Liver (tissue), 9 donors: ENCODE data around the gene KRTAP4-12. TPM values are rescaled to one million over a fixed set of nuclear protein-coding genes. Genes with fewer than 3 reads are reported as not detected.
"Not testable (repeated sequence)": the region's sequence is repeated elsewhere in the genome, so short reads cannot be mapped to it uniquely, and the experiment has no call there.

Source experiments
- DNase-seq: peaks from one replicate; pipeline ENCODE4 v3.0.0-alpha.2; 2017; ENCODE audit warnings: low spot score
- H3K27ac ChIP-seq, 2 donors: one replicate each; pipeline ENCODE4 v1.7.0; 2013; ENCODE audit warnings: inconsistent platforms in 2 of 2, low read length in 2 of 2, control low read depth in 1 of 2, low read depth in 1 of 2, mild to moderate bottlenecking in 1 of 2
- H3K27me3 ChIP-seq, 4 donors: one replicate each; pipeline versions ENCODE4 v1.6.1 to v1.7.0; 2013; ENCODE audit warnings: low read length in 3 of 4, inconsistent platforms in 1 of 4, mild to moderate bottlenecking in 1 of 4, moderate library complexity in 1 of 4; ENCODE audit not compliant: control insufficient read depth in 4 of 4, insufficient read depth in 4 of 4
- H3K36me3 ChIP-seq, 4 donors: one replicate each; pipeline versions ENCODE4 v1.6.1 to v1.7.0; 2013; ENCODE audit warnings: low read length in 3 of 4, mild to moderate bottlenecking in 3 of 4, low read depth in 1 of 4, moderate library complexity in 1 of 4; ENCODE audit not compliant: control insufficient read depth in 4 of 4, insufficient read depth in 3 of 4
- H3K4me1 ChIP-seq, 4 donors: one replicate each; pipeline versions ENCODE4 v1.6.1 to v1.7.0; 2013; ENCODE audit warnings: low read length in 3 of 4, mild to moderate bottlenecking in 3 of 4, moderate library complexity in 1 of 4; ENCODE audit not compliant: control insufficient read depth in 4 of 4, insufficient read depth in 4 of 4
- H3K4me3 ChIP-seq, 3 donors: one replicate each; pipeline versions ENCODE4 v1.6.1 to v1.7.0; 2013; ENCODE audit warnings: low read length in 3 of 3, control low read depth in 1 of 3, low read depth in 1 of 3, mild to moderate bottlenecking in 1 of 3
- H3K9ac ChIP-seq, 2 donors: one replicate each; pipeline ENCODE4 v1.7.0; 2013; ENCODE audit warnings: low read length in 2 of 2, mild to moderate bottlenecking in 2 of 2, moderate library complexity in 2 of 2, control low read depth in 1 of 2, low read depth in 1 of 2
- H3K9me3 ChIP-seq, 4 donors: one replicate each; pipeline versions ENCODE4 v1.6.1 to v1.7.0; 2013; ENCODE audit warnings: low read length in 3 of 4; ENCODE audit not compliant: control insufficient read depth in 4 of 4
- CTCF ChIP-seq: fragments of 150-350 bp; IDR thresholded peaks from 2 replicates; pipeline ENCODE4 v1.5.1; 2017; ENCODE audit warnings: improper control_type of control experiment, low read depth, low read length; ENCODE audit not compliant: missing input control
- EGR1 ChIP-seq, 2 donors: IDR thresholded peaks; 2 replicates each; pipeline ENCODE4 v1.6.1; 2016 to 2018; ENCODE audit warnings: antibody characterized with exemption in 2 of 2, low read depth in 2 of 2
- FOXA1 ChIP-seq: IDR thresholded peaks from 2 replicates; pipeline ENCODE4 v1.6.1; 2016; ENCODE audit warnings: antibody characterized with exemption
- GABPA ChIP-seq, 2 donors: IDR thresholded peaks in 1 of 2; conservative IDR thresholded peaks in 1 of 2; 2 replicates each; pipeline ENCODE4 v1.6.1; 2016; ENCODE audit warnings: antibody characterized with exemption in 2 of 2, mild to moderate bottlenecking in 1 of 2, moderate library complexity in 1 of 2
- HNF4A ChIP-seq, 2 donors: conservative IDR thresholded peaks; 2 replicates each; pipeline ENCODE4 v1.6.1; 2016; ENCODE audit warnings: antibody characterized with exemption in 2 of 2, mild to moderate bottlenecking in 2 of 2
- HNF4G ChIP-seq: IDR thresholded peaks from 2 replicates; pipeline ENCODE4 v1.6.1; 2016; ENCODE audit warnings: antibody characterized with exemption
- JUND ChIP-seq, 2 donors: IDR thresholded peaks; 2 replicates each; pipeline ENCODE4 v1.6.1; 2016; ENCODE audit warnings: antibody characterized with exemption in 2 of 2
- NR2F2 ChIP-seq: IDR thresholded peaks from 2 replicates; pipeline ENCODE4 v1.6.1; 2016; ENCODE audit warnings: antibody characterized with exemption
- RAD21 ChIP-seq, 2 donors: IDR thresholded peaks; 2 replicates each; pipeline ENCODE4 v1.6.1; 2016; ENCODE audit warnings: antibody characterized with exemption in 2 of 2, mild to moderate bottlenecking in 2 of 2
- REST ChIP-seq: IDR thresholded peaks from 2 replicates; pipeline ENCODE4 v1.6.1; 2016; ENCODE audit warnings: antibody characterized with exemption, mild to moderate bottlenecking
- RXRA ChIP-seq, 2 donors: IDR thresholded peaks; 2 replicates each; pipeline ENCODE4 v1.6.1; 2017 to 2018; ENCODE audit warnings: antibody characterized with exemption in 2 of 2, mild to moderate bottlenecking in 1 of 2
- SP1 ChIP-seq: IDR thresholded peaks from 2 replicates; pipeline ENCODE4 v1.6.1; 2018; ENCODE audit warnings: antibody characterized with exemption, mild to moderate bottlenecking
- TAF1 ChIP-seq: conservative IDR thresholded peaks from 2 replicates; pipeline ENCODE4 v1.6.1; 2016; ENCODE audit warnings: antibody characterized with exemption, mild to moderate bottlenecking
- YY1 ChIP-seq: IDR thresholded peaks from 2 replicates; pipeline ENCODE4 v1.6.1; 2016; ENCODE audit warnings: antibody characterized with exemption, mild to moderate bottlenecking
- ZBTB33 ChIP-seq: IDR thresholded peaks from 2 replicates; pipeline ENCODE4 v1.6.1; 2016; ENCODE audit warnings: antibody characterized with exemption
- WGBS: extraction: QIAGEN DNeasy Blood & Tissue Kit; methylation state at CpG from one replicate; pipeline ENCODE4 v1.1.7; 2013; 5-methylcytosine and 5-hydroxymethylcytosine counted together
- polyA plus RNA-seq, 2 donors: library from polyadenylated mRNA; stranded (reverse) in 1 of 2; unstranded in 1 of 2; fragments of 200-250 nt in 1 of 2; fragments of >200 nt in 1 of 2; fragmentation: Nextera tagmentation in 1 of 2; extraction: Ambion mirVana in 1 of 2; gene quantifications; one replicate each; pipeline versions ENCODE4 v1.2.1 to v1.2.3, GENCODE V29; 2013 to 2015
- total RNA-seq, 2 donors: library from RNA; depleted of rRNA; stranded (reverse); fragments of >200 nt; gene quantifications; one replicate each; pipeline ENCODE4 v1.2.3, GENCODE V29; 2014
- TF ChIP-seq, protein P1 (sequence below): IDR thresholded peaks from 2 replicates; pipeline ENCODE4 v1.6.1; 2016; ENCODE audit warnings: antibody characterized with exemption
- TF ChIP-seq, protein P2 (sequence below): IDR thresholded peaks from 2 replicates; pipeline ENCODE4 v1.6.1; 2016; ENCODE audit warnings: antibody characterized with exemption
- donor health status: healthy.
- donor health status: healthy.
- donor health status: healthy.
- donor health status: healthy.
- donor health status: healthy.

KRTAP4-12 gene
- total and polyA plus RNA-seq, 4 donors: not detected

- TF ChIP-seq RXRA (IDR thresholded peaks at IDR 0.05): no peak
Measured at GRCh38 chr17:41160648-41161047, 36.7 kb upstream of the KRTAP4-12 start, which contains the start of gene KRTAP4-4 (continued).

DNA sequence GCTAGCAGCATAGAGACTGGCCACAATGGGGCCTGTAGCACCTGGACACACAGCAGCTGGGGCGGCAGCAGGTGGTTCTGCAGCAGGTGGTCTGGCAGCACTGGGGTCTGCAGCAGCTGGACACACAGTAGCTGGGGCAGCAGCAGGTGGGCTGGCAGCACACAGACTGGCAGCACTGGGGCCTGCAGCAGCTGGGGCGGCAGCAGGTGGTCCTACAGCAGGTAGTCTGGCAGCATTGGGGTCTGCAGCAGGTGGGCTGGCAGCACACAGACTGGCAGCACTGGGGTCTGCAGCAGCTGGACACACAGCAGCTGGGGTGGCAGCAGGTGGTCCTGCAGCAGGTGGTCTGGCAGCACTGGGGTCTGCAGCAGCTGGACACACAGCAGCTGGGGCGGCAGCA, 36.2 kb upstream of the KRTAP4-12 start:
- not testable (repeated sequence) for H3K27me3 ChIP-seq, H3K4me1 ChIP-seq, H3K36me3 ChIP-seq, H3K9ac ChIP-seq, H3K27ac ChIP-seq, H3K4me3 ChIP-seq, H3K9me3 ChIP-seq, DNase-seq
- 88% methylated on average over 3 of the region's 3 CpGs for WGBS

DNA sequence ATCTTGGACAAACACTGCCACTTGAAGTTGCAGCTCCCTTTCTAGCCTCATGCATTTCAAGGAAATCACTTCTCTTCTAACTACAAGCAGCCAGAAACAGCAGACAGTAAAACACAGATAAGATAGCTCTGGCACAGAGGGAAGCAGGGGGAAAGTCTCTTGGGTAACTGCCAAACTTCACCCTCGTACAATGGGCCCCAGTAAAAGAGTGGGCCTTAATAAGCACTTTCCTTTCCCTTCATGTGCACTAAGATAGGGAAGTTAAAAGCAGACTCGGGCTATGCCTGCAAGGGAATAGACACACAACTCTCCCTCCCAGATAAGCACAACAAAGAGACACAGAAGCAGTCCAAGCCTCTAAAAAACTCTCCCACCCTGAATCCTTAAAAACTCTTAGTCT, 29.9 kb upstream of the KRTAP4-12 start:
- DNase-seq: no peak
- H3K9ac ChIP-seq: no peak overlapping the region
- H3K4me1 ChIP-seq: no peaks in the 10 kb centered on the region
- no peaks in the 10 kb centered on the region for H3K36me3 ChIP-seq
- no peaks in the 10 kb centered on the region for H3K9me3 ChIP-seq
- H3K4me3 ChIP-seq: no peak overlapping the region
- no peak for TF ChIP-seq JUND (IDR thresholded peaks at IDR 0.05)
- TF ChIP-seq EGR1 (IDR thresholded peaks at IDR 0.05; ENCODE audit: low read depth in 2 of 2): no peak
- no peak for TF ChIP-seq REST
- TF ChIP-seq ZBTB33: no peak
- no peak for TF ChIP-seq CTCF
- no peak for TF ChIP-seq RXRA (IDR thresholded peaks at IDR 0.05)
- TF ChIP-seq, protein P1, sequence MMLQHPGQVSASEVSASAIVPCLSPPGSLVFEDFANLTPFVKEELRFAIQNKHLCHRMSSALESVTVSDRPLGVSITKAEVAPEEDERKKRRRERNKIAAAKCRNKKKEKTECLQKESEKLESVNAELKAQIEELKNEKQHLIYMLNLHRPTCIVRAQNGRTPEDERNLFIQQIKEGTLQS: no peak
- no peak for TF ChIP-seq SP1
- no peak for TF ChIP-seq HNF4G
- TF ChIP-seq NR2F2: no peak
- no peak for TF ChIP-seq FOXA1
- TF ChIP-seq TAF1: no peak
- TF ChIP-seq YY1: no peak
- no peak for TF ChIP-seq GABPA (IDR thresholded peaks at IDR 0.05 in 1 of 2, conservative IDR thresholded peaks at IDR 0.05 in 1 of 2)
- TF ChIP-seq RAD21 (IDR thresholded peaks at IDR 0.05): no peak
- no peak for TF ChIP-seq HNF4A (conservative IDR thresholded peaks at IDR 0.05)
- TF ChIP-seq, protein P2, sequence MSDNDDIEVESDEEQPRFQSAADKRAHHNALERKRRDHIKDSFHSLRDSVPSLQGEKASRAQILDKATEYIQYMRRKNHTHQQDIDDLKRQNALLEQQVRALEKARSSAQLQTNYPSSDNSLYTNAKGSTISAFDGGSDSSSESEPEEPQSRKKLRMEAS: no peak
- H3K27ac ChIP-seq: no peak overlapping the region
- peaks cover 0 to 3% (median 0%) of the 10 kb centered on the region in 4 donors for H3K27me3 ChIP-seq
- whole genome bisulfite sequencing: 17% methylated on average over 2 of the region's 2 CpGs
